Neural progenitor cell (in vitro differentiated cells): ENCODE results near the gene SBF2.

Experiments used
- CTCF ChIP-seq: fragments of 200-600 bp; sonication (generic); IDR thresholded peaks from 2 replicates; pipeline ENCODE4 v1.5.1; 2017; ENCODE audit warnings: antibody characterized with exemption, mild to moderate bottlenecking
- EZH2 ChIP-seq: fragments of 200-600 bp; sonication (generic); IDR thresholded peaks from 2 replicates; pipeline ENCODE4 v1.6.1; 2017; ENCODE audit warnings: antibody characterized with exemption, mild to moderate bottlenecking, moderate library complexity
- EZH2phosphoT487 ChIP-seq: fragments of 200-600 bp; sonication (generic); IDR thresholded peaks from 2 replicates; pipeline ENCODE4 v1.6.1; 2017; ENCODE audit warnings: antibody characterized with exemption

DNA sequence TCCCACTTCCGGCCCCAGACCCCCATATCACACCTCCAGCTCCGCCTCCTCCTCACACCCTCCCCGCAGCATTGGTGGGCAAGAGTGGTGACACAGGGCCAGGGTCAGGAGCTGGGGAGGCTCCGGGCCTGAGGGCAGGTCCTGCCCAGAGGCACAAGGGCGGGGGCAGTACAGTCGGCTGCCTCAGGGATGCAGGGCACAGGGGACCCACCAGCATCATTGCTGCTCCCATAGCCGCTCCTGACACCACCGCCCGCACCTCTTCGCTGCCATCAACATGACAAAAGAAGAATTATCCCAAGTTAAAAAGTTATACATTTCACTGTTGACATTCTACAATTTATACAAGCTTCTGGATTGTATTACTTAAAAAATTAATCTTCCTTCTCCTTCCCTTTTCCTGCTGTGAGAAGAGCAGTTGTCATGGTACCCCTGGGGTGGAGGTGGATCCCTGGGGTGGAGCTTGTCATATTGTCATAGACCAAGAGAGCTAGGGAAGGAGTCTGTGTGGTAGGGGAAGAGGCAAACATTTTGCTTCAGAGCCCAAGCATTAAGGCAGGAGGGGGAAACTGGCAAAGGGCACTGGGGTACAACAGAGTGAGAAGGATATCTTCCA, 4.1 kb downstream of the SBF2 start:
- TF ChIP-seq CTCF (no peak), EZH2 (no peak), EZH2phosphoT487 (no peak)
